ENCODE data around the gene AKAP9. TPM values are rescaled to one million over a fixed set of nuclear protein-coding genes. Genes with fewer than 3 reads are reported as not detected.

The AKAP9 gene
- total RNA-seq, 1 donor from 2014 or later: 119 TPM

- Mint-ChIP-seq H3K27ac (no peak overlapping the region), H3K27me3 (ENCODE audit: low read depth) (no peaks in the 10 kb centered on the region), H3K4me1 (peaks cover 9% of the 10 kb centered on the region), H3K36me3 (no peaks in the 10 kb centered on the region), H3K4me3 (no peak overlapping the region), H3K9me3 (no peaks in the 10 kb centered on the region)
- TF ChIP-seq CTCF (IDR thresholded peaks at IDR 0.05; ENCODE audit: unreplicated experiment): no peak
- no peak for DNase-seq (ENCODE audit: low spot score in 2 of 2, unreplicated experiment in 2 of 2)
Measured at GRCh38 chr7:92150450-92151017, 209.9 kb downstream of the AKAP9 start.

- TF ChIP-seq CTCF (IDR thresholded peaks at IDR 0.05; ENCODE audit: unreplicated experiment): no peak
- DNase-seq (ENCODE audit: low spot score in 2 of 2, unreplicated experiment in 2 of 2): no peak
- Mint-ChIP-seq H3K36me3 (no peaks in the 10 kb centered on the region), H3K4me3 (no peak overlapping the region), H3K9me3 (no peaks in the 10 kb centered on the region), H3K4me1 (peaks cover 9% of the 10 kb centered on the region), H3K27me3 (ENCODE audit: low read depth) (no peaks in the 10 kb centered on the region), H3K27ac (no peak overlapping the region)
Measured at GRCh38 chr7:92155108-92155739, 214.6 kb downstream of the AKAP9 start.

- DNase-seq (ENCODE audit: low spot score in 2 of 2, unreplicated experiment in 2 of 2): no peak
- H3K27me3 Mint-ChIP-seq (ENCODE audit: low read depth): no peaks in the 10 kb centered on the region
- H3K36me3 Mint-ChIP-seq: no peaks in the 10 kb centered on the region
- H3K9me3 Mint-ChIP-seq: no peaks in the 10 kb centered on the region
- no peak overlapping the region for H3K27ac Mint-ChIP-seq
- TF ChIP-seq CTCF (IDR thresholded peaks at IDR 0.05; ENCODE audit: unreplicated experiment): no peak
- no peaks in the 10 kb centered on the region for H3K4me1 Mint-ChIP-seq
- no peak overlapping the region for H3K4me3 Mint-ChIP-seq
Measured at GRCh38 chr7:92156990-92157389, 216.3 kb downstream of the AKAP9 start.

- Mint-ChIP-seq H3K27ac (no peak overlapping the region), H3K4me1 (no peaks in the 10 kb centered on the region), H3K27me3 (ENCODE audit: low read depth) (no peaks in the 10 kb centered on the region), H3K36me3 (no peaks in the 10 kb centered on the region), H3K9me3 (no peaks in the 10 kb centered on the region), H3K4me3 (no peak overlapping the region)
- TF ChIP-seq CTCF (IDR thresholded peaks at IDR 0.05; ENCODE audit: unreplicated experiment): no peak
- no peak for DNase-seq (ENCODE audit: low spot score in 2 of 2, unreplicated experiment in 2 of 2)
Measured at GRCh38 chr7:92158660-92159575, 218.3 kb downstream of the AKAP9 start.

Other genes with a start within 250 kb of the AKAP9 start
- 14.7 to 19.3 TPM (median 15.2 TPM) in 3 replicates for gene MTERF1, start 60.2 kb upstream of the AKAP9 start, total RNA-seq
- gene CYP51A1, start 193.6 kb downstream of the AKAP9 start, total RNA-seq: 46.3 to 51.0 TPM (median 47.3 TPM) in 3 replicates
- gene LRRD1, start 238.3 kb downstream of the AKAP9 start, total RNA-seq: 0.42 to 0.51 TPM (median 0.50 TPM) in 3 replicates